BE2C (cell line): ENCODE results near the gene ART5.
"Not testable (repeated sequence)": the region's sequence is repeated elsewhere in the genome, so short reads cannot be mapped to it uniquely, and the experiment has no call there.

Experiments used
- DNase-seq: peaks from one replicate; pipeline ENCODE4 v3.0.0-alpha.2; 2020
- H3K27me3 ChIP-seq: fragments of 250-450 bp; sonication (Bioruptor Pico); 2 replicates; pipeline ENCODE4 v1.5.1; 2020; ENCODE audit warnings: mild to moderate bottlenecking
- H3K36me3 ChIP-seq: fragments of 250-450 bp; sonication (Bioruptor Pico); 2 replicates; pipeline ENCODE4 v1.5.1; 2020; ENCODE audit warnings: mild to moderate bottlenecking
- H3K4me1 ChIP-seq: fragments of 250-450 bp; sonication (Bioruptor Pico); 2 replicates; pipeline ENCODE4 v1.5.1; 2020
- H3K4me3 ChIP-seq: 2 replicates; pipeline ENCODE4 v1.5.1; 2011; ENCODE audit warnings: low read depth, low read length
- H3K9me3 ChIP-seq: fragments of 250-450 bp; sonication (Bioruptor Pico); 2 replicates; pipeline ENCODE4 v1.5.1; 2020
- CTCF ChIP-seq: IDR thresholded peaks from 2 replicates; pipeline ENCODE4 v1.5.1; 2012; ENCODE audit warnings: mild to moderate bottlenecking, low read depth, low read length

The ART5 gene

DNA sequence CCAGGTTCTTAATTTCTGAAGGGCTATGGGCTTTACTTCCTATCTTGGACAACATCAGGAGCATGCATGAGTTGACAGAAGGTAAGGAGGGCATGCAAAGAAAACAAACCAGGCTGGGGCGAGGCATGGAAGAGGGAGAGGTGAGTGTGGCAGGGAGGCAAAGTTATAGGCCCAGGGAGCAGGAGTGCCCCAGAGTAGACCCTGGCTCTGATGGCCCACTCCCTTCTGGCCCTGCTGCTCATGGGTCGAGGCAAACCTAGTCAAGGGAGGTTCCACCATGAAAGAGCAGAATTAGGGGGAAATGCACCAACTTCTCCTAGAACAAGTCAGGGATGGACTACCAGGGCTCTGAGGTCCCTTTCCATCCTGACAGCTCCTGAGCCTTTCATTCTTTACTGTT lies 19.2 kb upstream of the ART5 start:
- TF ChIP-seq CTCF, result no peak
- no peak for DNase-seq

GRCh38 chr11:3659595-3660515 lies 18.1 kb upstream of the ART5 start:
- Histone ChIP-seq H3K4me1 (no peaks in the 10 kb centered on the region), H3K27me3 (no peaks in the 10 kb centered on the region), H3K9me3 (no peaks in the 10 kb centered on the region), H3K36me3 (no peaks in the 10 kb centered on the region), H3K4me3 (no peak overlapping the region)
- no peak for DNase-seq
- no peak for TF ChIP-seq CTCF

More for the DNA sequence above, 19.2 kb upstream of the ART5 start:
- no peaks in the 10 kb centered on the region for H3K36me3 ChIP-seq
- no peaks in the 10 kb centered on the region for H3K9me3 ChIP-seq
- H3K4me3 ChIP-seq, result no peak overlapping the region
- no peaks in the 10 kb centered on the region for H3K27me3 ChIP-seq
- H3K4me1 ChIP-seq, result no peaks in the 10 kb centered on the region

DNA sequence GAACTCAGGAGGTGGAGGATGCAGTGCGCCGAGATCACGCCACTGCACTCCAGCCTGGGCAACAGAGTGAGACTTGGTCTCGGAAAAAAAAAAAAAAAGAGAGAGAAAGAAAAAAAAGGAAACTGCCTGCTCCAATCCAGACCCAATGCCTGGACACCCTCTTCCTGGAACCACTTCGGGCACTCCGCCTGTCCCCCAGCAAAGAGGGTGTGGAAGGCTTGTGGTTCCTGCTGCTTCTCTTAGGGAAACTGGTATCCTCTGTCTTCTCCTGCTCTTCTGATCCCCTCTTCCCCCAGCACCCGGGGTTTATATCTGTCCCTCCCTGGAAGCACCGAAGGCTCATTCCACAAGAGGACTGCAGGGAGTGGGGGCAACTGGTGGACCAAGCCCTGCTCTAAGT lies 16.5 kb upstream of the ART5 start:
- no peak for DNase-seq
- no peaks in the 10 kb centered on the region for H3K4me1 ChIP-seq
- no peaks in the 10 kb centered on the region for H3K36me3 ChIP-seq
- no peaks in the 10 kb centered on the region for H3K9me3 ChIP-seq
- no peaks in the 10 kb centered on the region for H3K27me3 ChIP-seq
- TF ChIP-seq CTCF, result no peak
- no peak overlapping the region for H3K4me3 ChIP-seq

DNA sequence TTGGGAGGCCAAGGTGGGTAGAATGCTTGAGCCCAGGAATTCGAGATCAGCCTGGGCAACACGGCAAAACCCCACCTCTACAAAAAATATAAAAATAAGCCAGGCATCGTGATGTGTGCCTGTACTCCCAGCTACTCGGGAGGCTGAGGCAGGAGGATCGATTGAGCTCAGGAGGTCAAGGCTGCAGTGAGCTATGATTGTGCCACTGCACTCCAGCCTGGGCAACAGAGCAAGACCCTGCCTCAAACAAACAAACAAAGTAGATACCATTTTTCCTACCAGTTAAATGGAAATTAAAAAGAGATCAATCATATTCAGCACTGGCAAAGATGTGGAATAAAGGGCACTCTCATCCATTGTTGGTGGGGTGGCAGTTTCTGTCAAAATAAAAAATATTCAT lies 15.5 kb upstream of the ART5 start:
- not testable (repeated sequence) for H3K4me1 ChIP-seq, H3K27me3 ChIP-seq, H3K4me3 ChIP-seq, DNase-seq, H3K9me3 ChIP-seq, H3K36me3 ChIP-seq

GRCh38 chr11:3655547-3655946 lies 13.8 kb upstream of the ART5 start:
- Histone ChIP-seq H3K4me3 (no peak overlapping the region), H3K27me3 (no peaks in the 10 kb centered on the region), H3K9me3 (no peaks in the 10 kb centered on the region), H3K36me3 (no peaks in the 10 kb centered on the region), H3K4me1 (no peaks in the 10 kb centered on the region)
- no peak for TF ChIP-seq CTCF
- no peak for DNase-seq

DNA sequence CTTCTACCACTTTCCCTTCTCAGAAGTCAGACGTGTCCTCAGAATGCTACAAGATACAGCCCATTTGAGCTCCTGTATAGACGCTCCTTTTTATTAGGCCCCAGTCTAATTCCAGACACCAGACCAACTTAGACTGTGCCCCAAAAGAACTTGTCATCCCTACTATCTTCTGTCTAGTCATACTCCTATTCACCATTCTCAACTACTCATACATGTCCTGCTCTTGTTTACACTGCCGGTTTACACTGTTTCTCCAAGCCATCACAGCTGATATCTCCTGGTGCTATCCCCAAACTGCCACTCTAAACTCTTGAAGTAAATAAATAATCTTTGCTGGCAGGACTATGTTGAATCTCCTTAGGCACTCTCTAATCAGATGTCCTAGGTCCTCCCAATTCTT lies 10.7 kb upstream of the ART5 start:
- H3K9me3 ChIP-seq, DNase-seq, H3K4me3 ChIP-seq, H3K4me1 ChIP-seq, H3K27me3 ChIP-seq, H3K36me3 ChIP-seq: not testable (repeated sequence)

GRCh38 chr11:3649374-3649773 lies 7.6 kb upstream of the ART5 start:
- DNase-seq, H3K36me3 ChIP-seq, H3K4me3 ChIP-seq, H3K4me1 ChIP-seq, H3K27me3 ChIP-seq, H3K9me3 ChIP-seq: not testable (repeated sequence)

- not testable (repeated sequence) for H3K9me3 ChIP-seq, H3K4me1 ChIP-seq, H3K27me3 ChIP-seq, H3K4me3 ChIP-seq, H3K36me3 ChIP-seq, DNase-seq
These were observed 7.1 kb upstream of the ART5 start for GRCh38 chr11:3648843-3649242.
